Stimulated activated naive CD4-positive, alpha-beta T cell (primary cell): ENCODE data around the gene BAG1.

Experiments
- DNase-seq, 6 experiments: peaks; one replicate each; lab custom pipeline; 2025; lab: John Stamatoyannopoulos, UW

The BAG1 gene

DNA sequence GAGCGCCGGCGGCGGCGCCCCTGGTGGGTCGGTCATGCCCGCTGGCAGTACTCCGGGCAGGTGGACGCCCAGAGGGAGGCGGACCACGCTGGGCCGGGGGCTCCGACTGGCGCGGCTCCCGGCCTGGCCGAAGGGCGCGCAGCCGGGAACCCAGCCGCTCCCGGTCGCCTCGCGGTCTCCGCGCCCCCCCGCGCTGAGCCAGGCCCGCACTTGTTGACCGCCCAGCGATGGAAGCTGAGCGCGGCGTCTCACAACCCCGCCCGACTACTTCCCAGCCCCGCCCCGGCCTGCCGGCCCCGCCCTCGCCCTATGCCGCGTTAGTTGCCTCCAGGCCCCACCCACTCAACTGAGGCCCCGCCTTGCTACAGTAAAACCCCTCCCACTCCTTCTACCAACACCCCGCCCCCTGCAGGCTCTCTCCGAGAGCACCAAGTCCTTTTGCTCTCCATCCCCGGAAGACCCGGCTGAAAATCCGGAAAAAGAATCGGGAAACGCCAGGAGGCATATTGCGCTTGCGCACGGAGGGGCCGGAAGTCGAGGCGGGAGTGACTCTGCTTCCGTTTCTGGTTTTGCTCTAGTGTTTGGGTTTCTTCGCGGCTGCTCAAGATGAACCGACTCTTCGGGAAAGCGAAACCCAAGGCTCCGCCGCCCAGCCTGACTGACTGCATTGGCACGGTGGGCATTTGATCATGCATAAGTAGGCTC, at the start of gene BAG1, which contains the start of gene CHMP5:
BAG1 (minus strand) TSS at position 236 of the 705 bp plus-strand sequence.
CHMP5 (plus strand) TSS at position 577 of the 705 bp plus-strand sequence; CDS start at position 607, 30 bp downstream.
- peak; percentile 99 to 100 (median 99) for DNase-seq

- DNase-seq = no peak
These were observed 47.4 kb upstream of the BAG1 start for GRCh38 chr9:33311953-33312352.

GRCh38 chr9:33310748-33311147, 46.2 kb upstream of the BAG1 start:
- no peak for DNase-seq

DNA sequence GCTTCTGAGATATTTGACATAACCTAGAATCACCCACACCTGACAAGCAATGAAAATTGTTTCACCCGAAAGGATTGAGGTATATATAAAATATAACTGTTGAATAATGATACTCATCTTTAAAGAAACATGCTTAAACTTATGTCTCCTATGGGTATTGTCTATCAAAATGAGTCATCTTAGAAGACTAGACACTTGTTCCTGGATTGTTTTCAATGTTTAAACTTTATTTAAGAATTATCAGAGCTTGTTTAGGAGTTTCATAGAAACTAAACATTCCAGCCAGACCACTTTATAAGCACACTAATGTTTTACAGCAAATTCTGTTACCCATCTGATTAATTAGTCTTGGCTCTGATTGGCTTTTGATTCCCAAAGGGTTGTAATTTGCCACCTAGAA, 45.4 kb upstream of the BAG1 start:
- DNase-seq = no peak

- DNase-seq = no peak
These were observed 42.6 kb upstream of the BAG1 start for GRCh38 chr9:33307067-33307466.

- no peak for DNase-seq
These were observed 41.5 kb upstream of the BAG1 start for GRCh38 chr9:33306037-33306436.

DNA sequence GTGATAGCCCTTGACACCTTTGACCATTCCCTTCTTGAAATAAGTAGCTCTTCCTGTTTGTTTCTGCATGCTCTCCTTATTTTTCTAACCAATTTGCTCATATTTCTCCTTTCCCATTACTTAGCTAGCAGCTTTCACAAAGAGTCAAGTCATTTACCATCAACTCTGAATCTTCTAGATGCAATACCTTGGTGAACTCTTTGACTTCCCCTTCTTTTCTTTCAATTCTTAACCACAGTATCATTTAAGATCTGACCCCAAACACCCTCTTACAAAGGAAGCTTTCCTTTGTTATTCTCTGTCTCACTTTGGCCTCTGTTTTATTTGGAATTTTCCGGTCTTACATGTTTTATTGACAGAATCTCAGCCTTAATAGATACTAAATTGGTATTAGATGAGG, 39.9 kb upstream of the BAG1 start:
- DNase-seq = no peak

- no peak for DNase-seq
These were observed 36.0 kb upstream of the BAG1 start for GRCh38 chr9:33300546-33300945.

- no peak for DNase-seq
These were observed 32.9 kb upstream of the BAG1 start for GRCh38 chr9:33297432-33297831.

GRCh38 chr9:33295571-33295970, 31.1 kb upstream of the BAG1 start:
- no peak for DNase-seq

- no peak for DNase-seq
These were observed 30.3 kb upstream of the BAG1 start for GRCh38 chr9:33294670-33295432.

DNA sequence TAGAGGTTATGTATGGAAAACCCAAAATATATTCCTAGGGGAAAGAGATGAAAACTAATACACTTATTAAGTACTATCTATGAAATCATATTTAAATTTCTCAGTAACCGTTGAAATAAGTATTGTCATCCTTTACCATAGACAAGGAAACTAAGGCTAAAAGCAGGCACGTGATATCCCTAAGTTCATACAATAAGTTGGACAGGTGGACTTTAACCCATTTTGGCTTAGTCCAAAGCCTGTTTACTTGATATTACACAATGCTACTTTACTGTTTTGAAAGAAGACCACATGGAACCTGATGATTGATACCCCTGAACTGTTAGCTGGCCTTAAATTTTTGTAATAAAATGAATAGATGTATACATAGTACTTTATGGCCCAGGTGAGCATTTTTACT, 29.3 kb upstream of the BAG1 start:
- no peak for DNase-seq

DNA sequence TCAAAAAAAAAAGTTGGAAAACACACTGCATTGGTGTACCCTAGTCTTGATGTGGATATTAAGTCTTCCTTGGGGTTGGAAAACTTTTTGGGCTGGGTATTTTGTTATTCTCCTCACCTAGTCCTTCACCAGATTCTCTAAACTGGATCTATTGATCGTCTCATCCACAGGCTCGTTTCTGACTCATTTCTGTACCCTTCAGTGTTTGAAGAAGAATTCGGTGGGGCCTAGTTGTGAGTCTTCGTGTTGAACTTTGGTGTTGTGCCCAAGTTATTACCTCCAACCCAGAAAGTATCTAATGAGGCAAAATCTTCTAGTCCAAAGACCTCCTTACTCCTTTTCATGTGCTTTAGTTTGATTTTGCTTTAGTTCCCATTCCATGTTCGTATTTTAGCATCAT, 27.4 kb upstream of the BAG1 start:
- DNase-seq = no peak

DNA sequence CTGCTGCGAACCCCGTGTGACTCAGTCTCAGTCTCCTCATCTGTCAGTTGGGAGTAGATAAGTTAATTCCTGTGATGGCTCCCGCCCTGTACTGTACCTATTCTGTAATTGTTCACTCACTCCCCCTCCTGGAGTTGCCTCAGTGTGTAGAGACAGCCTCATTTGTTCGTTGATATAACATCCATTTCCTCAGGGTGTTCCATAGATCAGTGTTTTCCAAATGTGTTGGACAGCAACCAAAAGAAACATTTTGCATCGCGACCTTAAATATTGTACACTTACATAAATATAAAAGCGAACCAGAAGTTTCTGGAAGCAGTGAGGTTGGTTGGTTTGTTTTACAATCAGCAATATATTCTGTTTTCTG, 26.5 kb upstream of the BAG1 start:
- DNase-seq = no peak

- DNase-seq = peak; percentile 98 to 99 (median 98)
These were observed 25.9 kb upstream of the BAG1 start, which contains the start of gene NFX1 for GRCh38 chr9:33290247-33291030. TSS of gene NFX1 (plus strand) at chr9:33290516. CDS start at chr9:33290573, 57 bp downstream.

- DNase-seq = no peak
These were observed 25.4 kb upstream of the BAG1 start for GRCh38 chr9:33289936-33290246.

DNA sequence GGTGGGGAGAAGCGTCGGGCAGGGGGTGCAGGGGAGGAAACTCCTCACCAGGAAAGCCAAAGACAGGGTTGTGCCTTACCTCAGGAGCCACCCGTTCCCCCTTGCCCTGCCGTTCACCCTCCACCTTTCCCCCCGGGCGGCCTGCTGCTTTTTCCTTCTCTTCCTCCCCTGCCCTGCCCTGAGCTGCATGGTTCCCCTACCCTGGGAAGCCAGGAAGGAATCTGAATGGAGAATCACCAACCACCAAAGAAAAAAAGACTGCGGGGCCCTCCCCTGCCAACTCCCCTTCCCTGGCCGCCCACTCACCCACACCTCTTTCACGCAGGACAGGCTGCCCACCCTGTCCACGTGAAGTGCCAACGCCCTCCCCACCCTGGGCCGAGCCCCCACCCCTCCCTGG, 25.0 kb upstream of the BAG1 start:
- DNase-seq = peak in 3 of 6 experiments; percentile 31 to 59 (median 37)

DNA sequence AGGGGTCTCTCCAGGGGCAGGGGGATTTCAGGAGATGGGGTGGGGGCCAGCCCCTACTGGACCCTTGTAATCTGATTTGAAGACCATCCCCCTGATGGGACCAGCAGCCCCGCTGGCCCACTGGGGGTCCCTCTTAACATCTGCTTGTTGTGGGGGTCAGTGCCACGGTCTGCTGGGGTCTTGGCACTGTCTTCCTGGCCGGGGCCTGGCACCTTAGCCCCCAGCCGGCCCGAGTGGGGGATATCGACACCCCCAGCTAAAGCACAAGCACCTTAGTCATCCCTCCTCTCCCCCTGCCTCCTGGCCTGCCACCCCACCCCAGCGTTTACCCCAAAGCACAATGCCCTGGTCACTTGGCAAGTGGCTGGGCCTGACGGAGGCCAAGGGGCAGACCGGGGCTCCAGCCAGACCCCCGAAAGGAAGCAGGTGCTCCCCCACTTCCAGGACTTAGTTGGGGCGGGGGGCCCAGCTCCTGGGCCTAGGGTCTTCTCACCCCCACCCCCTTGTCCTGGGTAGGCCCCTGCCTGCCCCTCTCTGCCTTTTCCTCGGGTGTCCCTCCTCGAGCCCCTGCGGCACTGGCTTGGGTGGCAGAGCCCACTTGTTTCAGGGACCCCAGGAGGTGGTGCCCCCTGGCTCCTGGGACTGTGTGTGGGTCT, 24.4 kb upstream of the BAG1 start:
- DNase-seq = no peak

DNA sequence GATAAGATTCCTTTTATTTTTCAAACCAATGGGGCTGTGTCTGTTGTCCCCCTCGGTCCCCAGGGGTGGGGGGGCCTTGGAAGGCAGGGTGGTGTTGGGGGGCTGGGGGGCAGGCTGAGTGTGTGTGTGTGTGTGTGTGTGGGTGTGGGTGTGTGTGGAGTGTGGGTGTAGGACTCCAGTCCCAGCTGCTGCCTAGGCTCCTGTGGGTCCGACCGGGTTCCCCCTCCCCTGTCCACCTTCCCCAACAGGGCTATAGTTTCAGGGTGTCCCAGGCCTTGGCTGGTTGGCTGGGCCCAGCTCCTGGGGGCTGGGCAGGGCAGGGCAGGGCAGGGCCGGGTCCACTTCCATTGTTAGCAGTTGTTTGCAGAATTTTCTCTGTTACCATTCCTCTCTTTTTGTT, 23.7 kb upstream of the BAG1 start:
- DNase-seq = no peak

- peak in 5 of 6 experiments; percentile 17 to 76 (median 42) for DNase-seq
These were observed 22.6 kb upstream of the BAG1 start for GRCh38 chr9:33287087-33287490.

DNA sequence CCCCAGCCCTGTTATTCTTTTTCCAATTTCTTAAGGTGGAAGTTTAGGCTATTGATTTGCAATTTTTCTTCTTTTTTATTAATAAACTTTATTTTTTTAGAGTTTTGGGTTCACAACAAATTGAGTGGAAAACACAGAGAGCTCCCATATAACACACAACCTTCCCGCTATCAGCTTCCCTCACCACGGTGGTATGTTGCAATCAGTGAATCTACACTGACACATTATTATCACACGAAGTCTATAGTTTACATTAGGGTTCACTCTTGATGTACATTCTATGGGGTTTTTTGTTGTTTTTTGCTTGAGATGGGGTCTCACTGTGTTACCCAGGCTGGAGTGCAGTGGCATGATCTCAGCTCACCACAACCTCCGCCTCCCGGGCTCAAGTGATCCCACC, 21.0 kb upstream of the BAG1 start:
- DNase-seq = no peak

GRCh38 chr9:33277484-33277883, 13.0 kb upstream of the BAG1 start:
- DNase-seq = no peak
